OCI-LY3 (cell line): ENCODE data around the gene GNAL.

Experiments used
- H2AFZ ChIP-seq: fragments of 200-600, 300-600 bp; shearing (Covaris generic); 2 replicates; pipeline ENCODE4 v1.6.0; 2014; ENCODE audit warnings: antibody characterized with exemption, low read depth, low read length
- H3K27ac ChIP-seq: fragments of 200-600, 300-600 bp; sonication (generic); 2 replicates; pipeline ENCODE4 v1.5.1; 2014; ENCODE audit warnings: mild to moderate bottlenecking, low read length, moderate library complexity, mixed read lengths
- H3K27me3 ChIP-seq: fragments of 200-600, 300-600 bp; sonication (generic); 2 replicates; pipeline ENCODE4 v1.6.1; 2014; ENCODE audit warnings: low read depth, low read length, mixed read lengths
- H3K36me3 ChIP-seq: fragments of 200-600, 300-600 bp; sonication (generic); replicated peaks from 2 replicates; pipeline ENCODE3; 2014; ENCODE audit warnings: low read depth, low read length, mixed read lengths
- H3K4me1 ChIP-seq: fragments of 300-600, 200-600 bp; sonication (generic); 2 replicates; pipeline ENCODE4 v1.6.1; 2014; ENCODE audit warnings: low read length, mixed read lengths
- H3K4me2 ChIP-seq: fragments of 200-600, 300-600 bp; sonication (generic); 2 replicates; pipeline ENCODE4 v1.6.1; 2014; ENCODE audit warnings: low read length, mixed read lengths
- H3K4me3 ChIP-seq: fragments of 300-600, 200-600 bp; sonication (generic); 2 replicates; pipeline ENCODE4 v1.5.1; 2014; ENCODE audit warnings: antibody characterized with exemption, mild to moderate bottlenecking, low read length, moderate library complexity
- H3K79me2 ChIP-seq: fragments of 300-600, 200-600 bp; shearing (Covaris generic); 2 replicates; pipeline ENCODE4 v1.6.1; 2014; ENCODE audit warnings: mild to moderate bottlenecking, low read length, mixed read lengths
- H3K9ac ChIP-seq: fragments of 300-600, 200-600 bp; shearing (Covaris generic); 2 replicates; pipeline ENCODE4 v1.6.0; 2014; ENCODE audit warnings: mild to moderate bottlenecking, low read length, moderate library complexity
- H3K9me3 ChIP-seq: fragments of 200-600, 300-600 bp; shearing (Covaris generic); 2 replicates; pipeline ENCODE4 v1.6.1; 2014; ENCODE audit warnings: low read length, mixed read lengths; ENCODE audit not compliant: insufficient read depth
- H4K20me1 ChIP-seq: fragments of 200-600, 300-600 bp; sonication (generic); 2 replicates; pipeline ENCODE4 v1.6.1; 2016; ENCODE audit warnings: low read length, mixed read lengths; ENCODE audit not compliant: insufficient read depth
- EZH2phosphoT487 ChIP-seq: fragments of 200-600 bp; shearing (Covaris generic); IDR thresholded peaks from 2 replicates; pipeline ENCODE4 v1.6.1; 2018; ENCODE audit warnings: antibody characterized with exemption, mixed run types, low read depth
- TF ChIP-seq, protein P1 (sequence below): fragments of 200-600, 300-600 bp; sonication (generic); IDR thresholded peaks from 2 replicates; pipeline ENCODE4 v1.5.1; 2014; ENCODE audit warnings: antibody characterized with exemption, low read length, low read depth

Gene GNAL

DNA sequence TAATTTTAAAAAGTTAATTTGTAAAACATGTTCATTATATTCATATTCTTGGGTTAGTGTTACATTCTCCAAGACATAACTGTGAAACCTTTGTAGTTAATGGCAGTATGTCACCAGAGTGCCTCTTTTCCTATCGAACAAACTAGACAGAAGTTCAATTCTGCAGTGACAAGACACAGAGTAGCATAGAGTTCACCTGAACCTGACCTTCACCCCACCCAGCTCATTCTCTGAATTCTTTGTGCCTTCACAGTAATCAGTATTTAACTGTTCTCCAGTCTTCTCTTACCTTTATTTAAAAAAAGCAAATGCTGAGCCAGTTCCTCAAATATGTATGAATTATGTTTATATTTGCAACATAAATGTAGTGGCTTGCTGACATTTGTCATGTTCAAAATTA, 109.2 kb downstream of the GNAL start:
- Histone ChIP-seq H4K20me1 (no peaks in the 10 kb centered on the region), H3K36me3 (no peaks in the 10 kb centered on the region), H3K4me1 (no peaks in the 10 kb centered on the region), H3K4me3 (no peak overlapping the region), H3K27ac (no peak overlapping the region), H3K79me2 (no peaks in the 10 kb centered on the region), H2AFZ (no peak overlapping the region), H3K9ac (no peak overlapping the region), H3K9me3 (no peaks in the 10 kb centered on the region), H3K4me2 (no peak overlapping the region), H3K27me3 (peaks cover 3% of the 10 kb centered on the region; the same call in 1 of the 2 replicates)
- TF ChIP-seq, protein P1, sequence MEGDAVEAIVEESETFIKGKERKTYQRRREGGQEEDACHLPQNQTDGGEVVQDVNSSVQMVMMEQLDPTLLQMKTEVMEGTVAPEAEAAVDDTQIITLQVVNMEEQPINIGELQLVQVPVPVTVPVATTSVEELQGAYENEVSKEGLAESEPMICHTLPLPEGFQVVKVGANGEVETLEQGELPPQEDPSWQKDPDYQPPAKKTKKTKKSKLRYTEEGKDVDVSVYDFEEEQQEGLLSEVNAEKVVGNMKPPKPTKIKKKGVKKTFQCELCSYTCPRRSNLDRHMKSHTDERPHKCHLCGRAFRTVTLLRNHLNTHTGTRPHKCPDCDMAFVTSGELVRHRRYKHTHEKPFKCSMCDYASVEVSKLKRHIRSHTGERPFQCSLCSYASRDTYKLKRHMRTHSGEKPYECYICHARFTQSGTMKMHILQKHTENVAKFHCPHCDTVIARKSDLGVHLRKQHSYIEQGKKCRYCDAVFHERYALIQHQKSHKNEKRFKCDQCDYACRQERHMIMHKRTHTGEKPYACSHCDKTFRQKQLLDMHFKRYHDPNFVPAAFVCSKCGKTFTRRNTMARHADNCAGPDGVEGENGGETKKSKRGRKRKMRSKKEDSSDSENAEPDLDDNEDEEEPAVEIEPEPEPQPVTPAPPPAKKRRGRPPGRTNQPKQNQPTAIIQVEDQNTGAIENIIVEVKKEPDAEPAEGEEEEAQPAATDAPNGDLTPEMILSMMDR, result no peak
- no peak for TF ChIP-seq EZH2phosphoT487

DNA sequence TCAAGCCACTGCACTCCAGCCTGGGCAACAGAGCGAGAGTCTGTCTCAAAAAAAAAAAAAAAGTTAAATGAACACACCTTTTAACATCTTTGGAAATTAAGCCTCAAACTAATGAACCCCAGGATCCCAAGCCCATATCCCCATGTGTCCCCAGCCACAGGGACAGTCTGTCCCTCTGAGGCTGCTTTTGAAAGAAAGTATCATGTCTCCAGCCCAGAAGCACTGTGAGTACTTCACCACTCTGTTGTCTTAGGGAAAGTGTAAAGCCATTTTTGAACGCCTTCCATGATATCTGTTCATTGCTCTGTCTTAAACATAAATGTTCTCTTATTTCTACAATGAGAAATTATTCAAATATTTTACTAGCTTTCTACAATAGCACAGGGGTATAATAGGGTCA, 110.0 kb downstream of the GNAL start:
- Histone ChIP-seq H3K4me3 (no peak overlapping the region), H3K9ac (no peak overlapping the region), H3K4me2 (no peak overlapping the region), H3K27ac (no peak overlapping the region), H3K79me2 (no peaks in the 10 kb centered on the region), H3K4me1 (no peaks in the 10 kb centered on the region), H3K36me3 (no peaks in the 10 kb centered on the region), H4K20me1 (no peaks in the 10 kb centered on the region), H3K9me3 (no peaks in the 10 kb centered on the region), H2AFZ (no peak overlapping the region), H3K27me3 (peaks cover 3% of the 10 kb centered on the region; the same call in 1 of the 2 replicates)
- TF ChIP-seq, protein P1, result no peak
- TF ChIP-seq EZH2phosphoT487, result no peak

DNA sequence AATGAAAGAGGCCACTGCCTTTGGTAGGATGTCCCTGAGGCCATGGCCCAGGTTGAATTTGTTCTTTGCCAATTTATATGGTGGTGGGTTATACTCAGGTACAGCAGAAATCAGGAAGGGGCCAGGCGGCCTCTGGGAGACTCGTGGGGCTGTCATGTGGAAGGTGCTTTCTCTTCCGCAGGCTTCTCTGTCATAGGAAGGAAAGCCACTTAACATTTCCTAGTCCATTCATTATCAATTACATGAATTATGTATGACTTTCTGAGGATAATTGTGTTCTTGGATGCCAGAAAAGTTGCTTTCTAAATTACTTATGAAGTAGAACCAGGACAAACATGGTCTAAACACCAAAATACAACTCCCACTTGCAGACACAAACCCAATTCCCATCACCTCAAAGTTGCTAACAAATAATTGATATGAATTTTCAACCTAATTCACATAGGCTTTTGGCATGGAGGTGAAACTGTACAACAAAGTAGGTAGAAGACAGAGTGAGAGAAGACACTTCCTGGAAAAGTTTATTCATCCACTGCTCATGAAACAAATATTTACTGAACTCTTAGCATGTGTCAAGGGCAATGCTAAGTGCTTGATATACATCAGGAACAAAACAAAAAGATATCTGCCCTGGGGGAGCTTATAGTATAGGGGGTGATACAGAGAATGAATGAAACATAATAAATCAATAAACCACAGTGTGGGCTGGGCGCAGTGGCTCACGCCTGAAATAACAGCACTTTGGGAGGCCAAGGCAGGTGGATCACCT, 111.7 kb downstream of the GNAL start:
- H3K79me2 ChIP-seq, result no peaks in the 10 kb centered on the region
- TF ChIP-seq, protein P1, result no peak
- TF ChIP-seq EZH2phosphoT487, result no peak
- H3K4me1 ChIP-seq, result no peaks in the 10 kb centered on the region
- no peak overlapping the region for H3K9ac ChIP-seq
- no peak overlapping the region for H2AFZ ChIP-seq
- no peaks in the 10 kb centered on the region for H3K9me3 ChIP-seq
- H3K36me3 ChIP-seq, result no peaks in the 10 kb centered on the region
- no peaks in the 10 kb centered on the region for H4K20me1 ChIP-seq
- no peak overlapping the region for H3K4me3 ChIP-seq
- no peak overlapping the region for H3K27ac ChIP-seq
- peaks cover 3% of the 10 kb centered on the region; the same call in 1 of the 2 replicates for H3K27me3 ChIP-seq
- H3K4me2 ChIP-seq, result no peak overlapping the region

DNA sequence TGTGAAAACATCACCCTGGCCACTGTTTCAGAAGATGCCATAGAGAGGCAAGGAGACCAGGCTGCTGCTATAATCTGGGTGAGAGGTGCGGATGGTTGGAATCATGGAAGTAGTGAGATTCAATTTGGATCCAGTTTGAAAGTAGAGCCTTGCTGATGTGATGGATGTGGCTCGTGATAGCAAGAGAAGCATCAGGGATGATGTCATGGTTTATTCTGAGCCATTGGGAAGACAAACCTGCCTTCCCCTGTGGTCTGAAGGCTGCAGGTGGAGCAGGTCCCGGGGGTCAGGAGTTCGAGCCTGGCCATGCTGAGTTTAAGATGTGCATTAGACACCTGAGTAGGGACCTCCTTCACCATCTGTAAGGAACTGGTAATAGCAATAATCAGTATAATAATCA, 112.5 kb downstream of the GNAL start:
- H3K9me3 ChIP-seq, result no peaks in the 10 kb centered on the region
- H4K20me1 ChIP-seq, result no peaks in the 10 kb centered on the region
- H3K27ac ChIP-seq, result no peak overlapping the region
- H3K79me2 ChIP-seq, result no peaks in the 10 kb centered on the region
- H3K4me1 ChIP-seq, result no peaks in the 10 kb centered on the region
- no peaks in the 10 kb centered on the region for H3K36me3 ChIP-seq
- H2AFZ ChIP-seq, result no peak overlapping the region
- TF ChIP-seq, protein P1, result no peak
- TF ChIP-seq EZH2phosphoT487, result no peak
- no peak overlapping the region for H3K4me2 ChIP-seq
- H3K4me3 ChIP-seq, result no peak overlapping the region
- no peak overlapping the region for H3K9ac ChIP-seq
- peaks cover 3% of the 10 kb centered on the region; the same call in 1 of the 2 replicates for H3K27me3 ChIP-seq
